ENCODE data around the gene PFDN2.

PFDN2 gene

GRCh38 chr1:161051219-161051618 lies 66.6 kb downstream of the PFDN2 start:
- DNase-seq (ENCODE audit: low spot score): no peak

All from iPS-NIHi11 (cell line).